Measurements from ENCODE around the gene TNNI3K. TPM values are rescaled to one million over a fixed set of nuclear protein-coding genes. Genes with fewer than 3 reads are reported as not detected.

TNNI3K gene
- total RNA-seq, 1 donor from 2014 or later: not detected

GRCh38 chr1:74375376-74375775 lies 140.2 kb downstream of the TNNI3K start:
- DNase-seq (ENCODE audit: extremely low read depth, low read depth, low spot score): no peak

- no peak for DNase-seq (ENCODE audit: extremely low read depth, low read depth, low spot score)
Observed at GRCh38 chr1:74380252-74380651, 145.1 kb downstream of the TNNI3K start.

GRCh38 chr1:74388855-74389254 lies 153.7 kb downstream of the TNNI3K start:
- no peak for DNase-seq (ENCODE audit: extremely low read depth, low read depth, low spot score)

- DNase-seq (ENCODE audit: extremely low read depth, low read depth, low spot score): no peak
Observed at GRCh38 chr1:74392186-74392585, 157.0 kb downstream of the TNNI3K start.

GRCh38 chr1:74392840-74393239 lies 157.7 kb downstream of the TNNI3K start:
- DNase-seq (ENCODE audit: extremely low read depth, low read depth, low spot score): no peak

- DNase-seq (ENCODE audit: extremely low read depth, low read depth, low spot score): no peak
Observed at GRCh38 chr1:74395571-74395970, 160.4 kb downstream of the TNNI3K start.

GRCh38 chr1:74396462-74396861 lies 161.3 kb downstream of the TNNI3K start:
- DNase-seq (ENCODE audit: extremely low read depth, low read depth, low spot score): no peak

GRCh38 chr1:74396933-74397332 lies 161.7 kb downstream of the TNNI3K start:
- no peak for DNase-seq (ENCODE audit: extremely low read depth, low read depth, low spot score)

- DNase-seq (ENCODE audit: extremely low read depth, low read depth, low spot score): no peak
Observed at GRCh38 chr1:74399249-74399648, 164.1 kb downstream of the TNNI3K start.

GRCh38 chr1:74402873-74403272 lies 167.7 kb downstream of the TNNI3K start:
- no peak for DNase-seq (ENCODE audit: extremely low read depth, low read depth, low spot score)

- DNase-seq (ENCODE audit: extremely low read depth, low read depth, low spot score): no peak
Observed at GRCh38 chr1:74403606-74404005, 168.4 kb downstream of the TNNI3K start.

- DNase-seq (ENCODE audit: extremely low read depth, low read depth, low spot score): no peak
Observed at GRCh38 chr1:74406759-74407158, 171.6 kb downstream of the TNNI3K start.

- DNase-seq (ENCODE audit: extremely low read depth, low read depth, low spot score): no peak
Observed at GRCh38 chr1:74407902-74408301, 172.7 kb downstream of the TNNI3K start.

- no peak for DNase-seq (ENCODE audit: extremely low read depth, low read depth, low spot score)
Observed at GRCh38 chr1:74412244-74412643, 177.1 kb downstream of the TNNI3K start.

GRCh38 chr1:74415935-74416334 lies 180.7 kb downstream of the TNNI3K start:
- no peak for DNase-seq (ENCODE audit: extremely low read depth, low read depth, low spot score)

GRCh38 chr1:74419611-74420010 lies 184.4 kb downstream of the TNNI3K start:
- no peak for DNase-seq (ENCODE audit: extremely low read depth, low read depth, low spot score)

- no peak for DNase-seq (ENCODE audit: extremely low read depth, low read depth, low spot score)
Observed at GRCh38 chr1:74420467-74420866, 185.3 kb downstream of the TNNI3K start.

- DNase-seq (ENCODE audit: extremely low read depth, low read depth, low spot score): no peak
Observed at GRCh38 chr1:74422421-74423292, 187.5 kb downstream of the TNNI3K start.

GRCh38 chr1:74423471-74423870 lies 188.3 kb downstream of the TNNI3K start:
- DNase-seq (ENCODE audit: extremely low read depth, low read depth, low spot score): no peak

- DNase-seq (ENCODE audit: extremely low read depth, low read depth, low spot score): no peak
Observed at GRCh38 chr1:74425676-74426075, 190.5 kb downstream of the TNNI3K start.

- DNase-seq (ENCODE audit: extremely low read depth, low read depth, low spot score): no peak
Observed at GRCh38 chr1:74426208-74426937, 191.2 kb downstream of the TNNI3K start.

- no peak for DNase-seq (ENCODE audit: extremely low read depth, low read depth, low spot score)
Observed at GRCh38 chr1:74427681-74428080, 192.5 kb downstream of the TNNI3K start.
